Measurements from ENCODE around the gene COL5A1. TPM values are rescaled to one million over a fixed set of nuclear protein-coding genes. Genes with fewer than 3 reads are reported as not detected.
A peak's percentile ranks its signal among the peaks of the same experiment; 100 is the strongest.
"Not testable (repeated sequence)": the region's sequence is repeated elsewhere in the genome, so short reads cannot be mapped to it uniquely, and the experiment has no call there.

The COL5A1 gene
- total RNA-seq, 1 donor from 2014 or later: 91.0 TPM

DNA sequence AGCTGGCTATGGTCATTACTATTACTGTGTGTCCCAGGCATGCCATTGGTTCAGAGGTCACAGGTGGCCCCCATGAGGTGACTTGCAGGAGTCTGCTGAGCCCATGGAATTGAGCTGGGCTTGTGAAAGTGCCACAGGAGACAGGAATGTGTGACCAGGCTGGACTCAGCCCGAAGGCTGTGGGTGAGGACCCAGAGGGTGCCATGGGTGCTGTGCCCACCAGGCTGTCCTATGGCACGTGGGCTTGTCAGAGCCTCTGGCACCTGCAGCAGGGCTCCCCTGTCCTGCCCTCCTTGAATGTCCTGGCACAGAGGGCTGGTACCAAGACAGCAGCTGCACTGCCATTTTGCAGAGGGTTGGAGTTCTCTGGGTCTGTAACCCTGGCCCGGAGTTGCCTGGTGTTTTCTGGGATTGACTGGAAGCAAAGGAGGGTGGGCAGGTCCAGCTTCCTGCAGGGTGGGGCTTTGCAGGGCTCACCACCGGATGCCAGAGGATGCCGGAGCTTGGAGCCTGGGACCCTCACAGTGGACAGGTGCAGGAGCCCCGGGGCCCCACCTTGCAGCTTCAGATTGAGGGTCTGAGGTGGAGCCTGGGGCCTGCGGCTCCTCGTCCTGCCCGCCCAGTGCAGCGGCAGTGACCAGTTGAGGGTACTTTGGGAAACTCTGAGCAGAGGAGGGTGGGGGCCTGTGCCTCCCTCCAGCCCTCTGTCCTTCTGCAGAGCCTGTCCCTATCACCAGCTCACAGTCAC lies 14.2 kb downstream of the COL5A1 start:
- no peak for DNase-seq (ENCODE audit: low read depth)

DNA sequence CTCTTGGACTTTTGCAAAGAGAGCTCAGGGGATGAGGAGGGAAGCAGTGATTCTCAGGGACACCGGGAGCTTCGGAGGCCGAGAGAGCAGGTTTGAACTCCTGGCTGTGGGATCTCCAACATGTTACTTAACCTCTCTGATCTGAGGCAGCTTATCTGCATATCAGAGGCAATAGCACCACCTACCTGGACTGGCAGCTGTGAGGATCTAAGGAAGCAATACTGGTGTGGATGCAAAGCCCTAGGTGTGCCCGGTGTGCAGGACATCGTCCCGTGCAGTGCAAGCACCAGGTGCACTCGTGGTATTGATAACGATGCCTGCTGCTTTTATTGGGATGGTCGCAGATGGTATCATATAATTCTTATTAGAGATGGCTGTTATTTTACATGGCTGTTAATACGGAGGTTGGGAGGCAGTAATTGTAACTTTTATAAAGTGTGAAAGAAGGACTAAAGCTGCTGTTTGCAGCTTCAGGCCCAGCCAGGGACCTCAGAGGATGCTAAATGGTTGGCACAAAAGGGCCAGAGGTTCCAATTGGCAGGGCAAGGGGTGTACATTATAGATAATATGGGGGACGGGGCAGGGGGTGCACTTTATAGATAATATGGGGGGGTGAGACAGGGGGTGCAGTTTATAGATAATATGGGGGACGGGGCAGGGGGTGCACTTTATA lies 14.9 kb downstream of the COL5A1 start:
- no peak for DNase-seq (ENCODE audit: low read depth)

DNA sequence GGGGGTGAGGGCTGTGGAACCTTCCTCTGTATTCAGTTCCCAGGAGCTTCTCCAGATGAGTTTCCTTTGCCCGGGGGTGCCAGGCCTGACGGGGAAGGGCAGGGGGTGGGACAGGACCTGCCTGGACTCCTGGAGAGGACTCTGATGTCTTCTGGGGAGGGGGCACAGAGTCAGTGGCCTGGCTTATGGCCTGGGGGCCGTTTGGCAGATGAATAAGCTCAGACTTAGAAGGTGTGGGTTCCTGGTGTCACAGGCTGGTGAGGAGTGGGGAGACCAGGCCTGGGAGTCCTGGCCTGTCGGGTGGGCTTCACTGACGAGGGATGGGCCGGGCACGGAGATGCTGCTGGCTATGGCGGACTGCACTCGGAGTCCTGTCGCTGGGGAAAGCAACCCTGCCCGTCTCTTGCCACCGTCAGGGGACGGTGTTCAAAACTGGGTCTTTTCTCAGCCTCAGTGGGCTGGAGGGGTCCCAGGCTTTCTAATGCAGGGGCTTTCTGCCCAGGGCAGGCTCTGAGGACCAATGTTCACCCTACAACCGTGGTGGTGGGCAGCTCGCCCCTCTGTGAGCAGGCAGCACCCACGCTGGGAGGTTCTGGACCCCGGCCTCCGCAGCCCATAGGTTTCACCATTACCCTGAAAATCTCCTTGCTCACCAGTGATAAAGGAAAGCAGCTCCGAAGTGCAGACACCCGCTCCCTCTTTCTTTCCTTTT lies 16.2 kb downstream of the COL5A1 start:
- no peak for DNase-seq (ENCODE audit: low read depth)

DNA sequence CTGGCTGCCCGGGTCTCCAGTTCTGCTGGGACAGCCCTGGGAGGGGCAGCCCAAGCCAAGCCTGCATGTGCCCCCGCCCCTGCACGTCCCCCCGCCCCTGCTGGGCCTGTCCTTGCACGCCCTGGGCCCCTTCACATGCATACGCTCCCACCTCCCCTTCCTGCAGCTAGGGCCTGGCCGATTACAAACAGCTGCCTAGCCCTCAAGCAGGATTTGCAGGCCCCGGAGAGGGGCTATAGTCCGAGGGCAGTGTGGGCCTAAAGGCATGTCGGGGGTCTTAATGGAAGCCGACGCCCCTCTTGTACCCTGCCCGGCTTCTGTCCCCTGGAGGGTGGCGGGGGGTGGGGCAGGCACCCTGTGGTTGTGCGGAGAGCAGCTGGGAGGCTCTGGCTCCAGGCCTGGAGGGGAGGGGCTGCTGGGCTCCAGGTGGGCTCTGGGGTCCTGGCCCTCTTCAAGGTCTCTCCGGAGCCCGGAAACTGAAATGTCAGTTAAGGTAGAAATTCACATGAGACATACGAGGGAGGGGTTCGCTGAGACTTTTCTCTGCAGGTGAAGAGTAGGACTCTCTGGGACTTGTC lies 16.9 kb downstream of the COL5A1 start:
- no peak for DNase-seq (ENCODE audit: low read depth)

DNA sequence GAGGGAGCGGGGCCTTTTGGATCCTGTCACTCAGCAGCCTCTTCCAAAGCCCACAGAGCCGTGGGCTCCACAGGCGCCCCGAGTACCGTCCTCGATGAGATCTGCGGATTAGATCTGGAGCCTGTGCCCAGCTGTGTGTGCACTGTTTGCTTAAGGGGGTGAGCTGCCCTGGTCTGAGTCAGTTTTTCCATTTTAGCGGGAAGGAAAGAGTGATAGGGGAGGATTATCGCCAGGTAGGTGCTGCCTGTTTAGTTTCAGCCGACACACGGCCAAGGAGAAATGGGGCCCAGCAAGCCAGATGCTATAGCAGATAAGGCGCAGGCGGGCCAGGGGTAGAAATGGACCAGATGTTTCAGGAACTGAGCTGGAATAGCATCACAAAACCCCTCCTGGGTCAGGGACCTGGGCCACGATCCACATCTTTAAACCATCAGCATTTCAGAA lies 18.1 kb downstream of the COL5A1 start:
- DNase-seq (ENCODE audit: low read depth): no peak

DNA sequence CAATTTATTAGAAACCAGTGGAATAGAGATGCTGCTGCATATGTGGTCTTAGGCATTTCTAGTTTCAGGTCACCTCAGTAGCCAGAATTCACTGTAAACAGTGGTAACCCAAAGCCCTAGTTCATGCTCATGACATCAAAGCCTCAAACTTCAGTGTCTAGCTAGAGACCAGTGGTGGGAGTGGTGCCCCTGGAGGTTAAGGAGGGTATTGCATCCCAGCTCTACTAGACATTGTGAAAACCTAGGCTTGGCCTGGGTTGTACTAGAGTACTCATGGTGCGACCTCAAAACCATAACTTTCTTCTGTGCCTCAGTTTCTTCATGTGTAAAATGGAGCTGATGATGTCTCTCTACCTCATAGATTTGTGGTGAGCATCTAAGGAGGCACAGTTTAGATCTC lies 18.8 kb downstream of the COL5A1 start:
- no peak for DNase-seq (ENCODE audit: low read depth)

DNA sequence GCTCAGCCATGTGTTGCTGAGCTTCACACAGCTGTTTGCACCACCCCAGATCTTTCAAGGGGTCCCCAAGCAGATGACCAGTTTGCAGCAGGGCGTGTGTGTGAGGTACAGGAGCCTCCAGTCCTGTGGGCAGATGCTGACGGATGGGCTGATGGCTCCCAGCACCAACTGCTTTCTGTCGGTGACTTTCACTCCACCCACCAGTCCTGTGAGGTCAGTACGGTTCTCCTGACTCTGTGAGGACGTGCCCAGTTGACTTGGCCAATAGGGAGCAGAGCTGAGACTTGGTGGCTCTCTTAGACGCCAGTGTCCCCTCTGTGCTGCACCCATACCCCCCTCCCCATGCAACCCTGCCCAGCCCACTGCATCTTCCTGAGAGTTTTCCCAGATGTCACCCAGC lies 19.7 kb downstream of the COL5A1 start:
- no peak for DNase-seq (ENCODE audit: low read depth)

DNA sequence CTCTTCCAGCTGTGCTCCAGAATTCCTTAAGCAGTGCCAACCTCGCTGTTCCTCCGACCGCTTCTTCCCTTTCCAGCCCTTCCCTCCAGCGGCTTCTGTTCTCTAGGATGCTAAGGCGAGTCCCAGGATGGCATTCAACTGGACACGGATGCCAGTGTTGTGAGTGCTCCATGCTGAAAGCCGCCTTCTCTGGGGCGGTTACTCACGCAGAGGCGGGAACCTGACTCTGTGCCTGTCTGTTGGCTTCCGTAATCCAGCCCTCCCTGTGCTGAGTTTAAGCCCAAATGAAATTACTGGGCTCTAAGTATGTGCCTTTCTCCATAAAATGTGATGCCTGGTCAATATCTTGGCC lies 20.2 kb downstream of the COL5A1 start:
- DNase-seq (ENCODE audit: low read depth): peak; percentile 66

DNA sequence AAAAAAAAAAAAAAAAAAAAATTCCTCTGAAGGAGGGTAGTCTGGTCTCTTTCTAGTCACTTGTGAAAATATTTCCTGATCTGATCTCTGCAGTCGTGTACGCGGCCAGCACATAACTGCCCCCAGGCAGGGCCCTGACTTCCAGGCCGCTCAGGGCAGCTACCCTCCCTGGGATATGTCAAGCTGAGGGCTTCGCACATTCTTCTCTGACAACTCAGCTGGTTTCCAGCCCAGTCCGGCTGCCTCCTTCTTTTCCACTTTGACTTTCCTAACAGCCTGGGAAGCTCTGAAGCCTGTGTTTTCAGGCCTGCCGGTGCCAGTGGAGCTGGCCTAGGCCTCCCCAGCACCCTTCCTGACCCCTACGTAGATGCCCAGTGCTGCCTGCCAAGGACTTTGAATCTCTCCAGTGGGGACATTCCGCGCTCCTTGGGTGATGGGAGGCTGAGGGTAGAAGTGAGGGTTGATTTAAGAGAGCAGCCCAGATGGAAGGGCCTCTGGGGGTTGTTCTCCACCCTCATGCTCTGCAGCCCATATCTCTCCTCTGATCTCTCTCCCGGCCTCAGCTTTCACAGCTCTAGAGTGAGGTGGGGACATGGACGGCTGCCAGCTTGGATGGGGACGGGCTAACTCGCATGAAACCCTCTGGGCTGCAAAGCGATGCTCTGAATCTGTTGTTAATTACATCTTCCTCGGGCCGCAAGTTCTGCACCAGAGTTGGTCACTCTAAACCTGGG lies 20.7 kb downstream of the COL5A1 start:
- peak; percentile 86 for DNase-seq (ENCODE audit: low read depth)

DNA sequence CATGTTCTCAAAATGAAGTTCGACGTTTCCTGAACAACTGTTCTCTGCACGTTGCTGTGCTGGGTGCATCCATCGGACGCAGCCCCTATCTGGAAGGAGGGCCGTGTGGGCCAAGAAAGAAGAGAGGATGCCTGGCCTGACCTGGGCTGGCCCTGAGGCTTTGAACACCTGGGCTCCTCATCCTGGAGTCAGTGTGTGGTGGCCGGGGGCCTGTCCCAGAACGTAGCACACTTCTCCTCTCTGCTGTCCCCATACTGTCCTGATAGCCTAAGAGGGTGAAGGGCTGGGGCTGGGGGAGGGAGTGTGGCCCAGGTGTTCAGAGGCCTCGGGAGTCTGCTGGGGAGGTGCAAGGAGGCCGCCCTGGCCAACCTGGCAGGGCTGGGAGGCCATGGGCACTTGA lies 21.5 kb downstream of the COL5A1 start:
- no peak for DNase-seq (ENCODE audit: low read depth)

DNA sequence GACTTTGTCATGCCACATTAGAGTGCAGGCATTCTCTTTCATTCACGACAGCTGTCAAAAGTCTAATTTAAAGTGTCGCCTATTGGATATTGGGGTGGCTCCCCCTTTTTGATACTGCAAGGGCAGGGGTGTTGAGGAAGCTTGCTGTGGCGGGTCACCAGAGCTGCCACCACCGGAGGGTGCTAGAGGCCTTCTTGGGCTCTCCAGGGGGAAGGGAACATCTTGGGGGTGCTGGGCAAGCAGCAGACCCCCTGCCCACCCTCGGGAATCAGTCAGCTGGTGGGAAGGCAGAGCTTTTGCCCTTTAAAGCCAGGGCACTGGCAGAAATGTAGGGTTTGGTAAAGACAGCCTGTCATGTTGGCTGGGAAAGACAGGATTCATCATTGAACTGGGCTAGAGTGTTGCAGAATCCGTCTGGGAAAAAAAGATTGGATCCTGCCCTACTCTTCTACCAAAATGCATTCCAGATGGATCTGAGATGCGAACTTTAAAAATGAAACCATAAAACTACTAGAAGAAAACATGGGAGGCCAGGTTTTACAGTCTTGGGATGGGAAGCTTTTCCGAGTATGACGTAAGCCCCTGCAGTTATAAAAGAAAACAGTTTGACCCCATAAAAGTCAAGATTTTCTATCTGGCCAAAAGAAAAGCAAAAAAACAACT lies 22.3 kb downstream of the COL5A1 start:
- no peak for DNase-seq (ENCODE audit: low read depth)

DNA sequence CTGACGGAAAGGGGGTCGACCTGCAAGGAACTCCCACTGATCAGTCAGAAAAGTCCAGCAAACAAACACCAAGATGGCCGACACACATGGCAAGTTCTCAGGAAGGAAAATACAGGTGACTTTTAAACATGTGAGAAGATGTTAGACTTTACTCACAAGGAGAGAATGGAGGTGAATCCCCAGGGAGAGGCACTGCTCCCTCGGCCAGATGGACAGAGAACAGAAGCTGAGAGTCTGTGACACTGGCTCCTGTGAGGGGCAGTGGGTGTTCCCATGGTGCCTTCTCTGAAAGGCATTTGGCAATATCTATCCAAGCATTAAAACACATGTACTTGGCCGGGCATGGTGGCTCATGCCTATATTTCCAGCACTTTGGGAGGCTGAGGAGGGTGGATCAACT lies 22.8 kb downstream of the COL5A1 start:
- no peak for DNase-seq (ENCODE audit: low read depth)

DNA sequence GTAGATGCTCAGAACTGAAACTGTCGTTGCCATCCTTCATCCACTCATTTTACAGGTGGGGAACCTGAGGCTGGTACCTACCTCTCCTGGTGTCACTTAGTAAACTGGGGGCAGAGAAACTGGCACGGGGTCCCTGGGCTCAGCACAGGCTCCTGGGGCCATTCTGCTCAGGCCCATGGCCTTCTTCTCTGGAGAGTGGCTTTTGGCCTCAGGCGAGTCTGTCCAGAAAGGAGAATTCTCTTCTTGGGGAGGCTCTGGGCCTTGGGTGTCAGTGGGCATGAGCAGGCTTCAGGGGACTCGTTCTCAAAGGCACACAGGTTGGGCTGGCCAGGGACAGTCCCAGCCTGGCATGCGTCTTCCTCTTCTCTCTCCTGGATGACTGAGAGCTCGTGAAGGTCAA lies 24.6 kb downstream of the COL5A1 start:
- DNase-seq (ENCODE audit: low read depth): no peak

DNA sequence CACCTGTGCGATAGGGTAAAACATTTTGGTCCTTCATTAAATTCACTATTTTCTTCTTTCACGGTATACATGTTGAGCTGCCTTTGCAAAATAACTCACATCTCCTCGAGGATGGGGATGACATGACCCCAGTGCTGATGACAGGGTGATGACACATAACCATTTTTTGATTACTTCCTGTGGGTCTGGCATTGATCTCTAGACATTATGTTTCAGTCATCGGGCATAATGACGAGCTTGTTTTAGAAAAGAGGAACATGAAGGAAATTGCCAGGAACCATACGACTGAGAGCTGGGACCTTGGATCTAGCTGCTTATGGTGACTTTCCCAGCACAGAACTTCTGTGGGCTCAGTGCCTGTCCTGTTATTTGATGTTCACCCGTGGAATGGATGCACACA lies 25.2 kb downstream of the COL5A1 start:
- DNase-seq (ENCODE audit: low read depth): no peak

DNA sequence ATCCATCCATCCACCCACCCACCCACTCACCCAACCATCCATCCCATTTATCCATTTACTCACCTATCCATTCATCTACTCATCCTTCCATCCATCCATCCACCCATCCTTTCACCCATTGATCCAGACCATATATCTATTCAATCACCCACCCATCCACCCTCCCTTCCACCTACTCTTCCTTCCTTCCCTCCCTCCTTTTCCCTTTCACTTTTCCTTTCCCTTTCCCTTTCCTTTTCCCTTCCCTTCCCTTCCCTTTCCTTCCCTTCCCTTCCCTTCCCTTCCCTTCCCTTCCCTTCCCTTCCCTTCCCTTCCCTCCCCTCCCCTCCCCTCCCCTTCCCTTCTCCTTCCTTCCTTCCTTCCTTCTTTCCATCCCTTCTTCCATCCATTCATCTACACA lies 27.4 kb downstream of the COL5A1 start:
- not testable (repeated sequence) for DNase-seq (ENCODE audit: low read depth)

DNA sequence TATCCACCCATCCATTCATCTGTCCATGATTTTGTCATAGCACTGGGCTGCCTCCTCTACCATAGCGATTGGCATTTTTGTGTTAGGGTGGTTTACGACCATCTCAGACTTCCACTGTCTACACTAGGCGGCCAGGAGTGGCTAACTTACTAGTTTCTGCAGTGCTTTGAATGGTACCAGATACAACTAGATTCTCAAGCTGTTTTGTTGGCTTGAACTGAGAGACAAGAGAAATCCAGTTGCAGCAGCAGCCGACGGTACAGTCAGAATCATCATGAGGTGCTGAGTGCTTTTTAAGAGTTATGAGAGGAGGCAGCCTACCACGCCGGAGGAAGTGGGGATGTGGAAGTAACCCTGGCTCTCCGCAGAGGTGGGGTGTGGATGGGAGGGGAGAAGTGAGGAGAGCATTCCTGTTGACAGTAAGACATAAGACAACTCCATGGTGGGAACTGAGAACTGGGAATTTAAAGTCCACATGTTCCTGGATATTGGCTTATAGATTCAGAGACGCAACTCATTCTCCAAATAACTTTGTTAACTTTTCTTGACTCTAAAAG lies 27.9 kb downstream of the COL5A1 start:
- DNase-seq (ENCODE audit: low read depth): no peak

DNA sequence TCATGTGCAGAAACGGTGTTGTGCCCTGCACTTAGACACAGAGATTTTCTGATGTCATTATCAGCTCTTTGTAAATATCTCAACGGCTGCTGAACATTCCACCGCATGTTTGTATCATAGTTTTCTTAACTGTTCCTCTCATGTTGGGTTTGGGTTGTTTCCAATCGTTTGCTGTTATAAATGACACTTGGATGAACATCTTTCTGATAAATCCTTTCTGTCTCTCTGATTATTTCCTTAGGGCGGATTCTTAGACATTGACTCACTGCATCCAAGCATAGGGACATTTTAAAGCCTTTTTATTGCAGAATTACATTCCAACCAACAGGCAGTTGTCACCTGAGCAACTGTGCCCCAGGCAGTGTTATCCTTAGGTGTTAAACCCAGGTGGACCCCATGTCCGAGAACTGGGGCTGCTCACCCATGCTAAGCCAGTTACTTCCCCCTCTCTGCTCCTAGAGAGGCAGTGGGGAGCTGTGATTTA lies 28.5 kb downstream of the COL5A1 start:
- DNase-seq (ENCODE audit: low read depth): peak; percentile 18

DNA sequence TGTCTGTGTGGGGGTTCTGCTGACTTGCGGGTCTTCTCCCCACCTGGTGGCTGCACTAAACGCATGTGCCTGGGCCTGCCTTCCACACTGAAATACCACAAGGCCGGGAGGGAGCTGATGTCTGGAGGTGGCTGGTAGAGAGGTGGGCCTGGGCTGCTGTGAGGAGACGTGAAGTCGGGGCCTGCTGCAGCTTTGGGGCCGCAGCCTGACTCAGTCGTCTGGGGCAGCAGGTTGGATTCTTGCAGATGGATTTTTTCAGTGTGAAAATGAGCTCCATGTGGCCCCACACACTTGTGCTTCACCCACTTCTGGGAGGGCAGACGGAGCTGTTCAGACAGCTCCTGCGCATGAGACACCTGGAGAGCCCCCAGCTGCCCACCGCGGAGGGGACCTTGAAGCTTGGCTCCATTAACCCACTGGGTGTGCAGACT lies 29.3 kb downstream of the COL5A1 start:
- DNase-seq (ENCODE audit: low read depth): no peak

DNA sequence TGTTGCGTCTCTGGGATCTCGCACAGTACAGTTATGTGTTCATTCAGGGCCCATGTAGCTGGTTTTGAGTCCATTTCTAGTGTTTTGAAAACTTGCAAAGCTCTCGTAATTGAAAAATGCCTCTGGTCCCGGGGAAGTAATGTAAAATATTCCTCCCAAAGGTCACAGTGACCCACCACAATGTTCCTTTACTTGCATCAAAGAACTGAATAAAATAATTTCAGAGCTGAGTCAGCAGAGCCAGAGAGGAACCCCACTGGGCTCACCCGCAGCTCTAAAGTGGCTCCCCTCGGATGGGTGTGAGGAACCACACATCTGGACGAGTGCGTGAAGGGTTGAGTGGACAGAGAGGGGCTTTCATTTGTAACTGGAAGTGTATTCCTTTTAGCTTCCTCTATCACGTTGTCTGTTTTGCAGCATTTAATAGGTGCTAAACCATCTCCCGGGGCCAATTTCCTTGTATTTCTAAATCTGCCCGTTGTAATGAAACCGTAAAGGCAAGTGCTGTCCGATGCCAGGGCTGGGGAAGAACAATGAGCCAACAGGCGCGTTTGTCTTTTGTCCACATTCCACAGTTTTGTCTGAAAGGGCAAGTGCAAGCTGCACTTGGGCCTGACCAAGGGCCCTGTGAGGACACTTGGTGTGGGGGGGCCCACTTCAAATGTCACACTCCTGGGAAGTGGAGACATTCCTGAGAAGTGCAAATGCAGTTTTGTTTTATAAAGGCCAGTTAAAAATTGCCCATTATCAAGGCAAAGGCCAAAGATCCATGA lies 29.9 kb downstream of the COL5A1 start:
- no peak for DNase-seq (ENCODE audit: low read depth)

DNA sequence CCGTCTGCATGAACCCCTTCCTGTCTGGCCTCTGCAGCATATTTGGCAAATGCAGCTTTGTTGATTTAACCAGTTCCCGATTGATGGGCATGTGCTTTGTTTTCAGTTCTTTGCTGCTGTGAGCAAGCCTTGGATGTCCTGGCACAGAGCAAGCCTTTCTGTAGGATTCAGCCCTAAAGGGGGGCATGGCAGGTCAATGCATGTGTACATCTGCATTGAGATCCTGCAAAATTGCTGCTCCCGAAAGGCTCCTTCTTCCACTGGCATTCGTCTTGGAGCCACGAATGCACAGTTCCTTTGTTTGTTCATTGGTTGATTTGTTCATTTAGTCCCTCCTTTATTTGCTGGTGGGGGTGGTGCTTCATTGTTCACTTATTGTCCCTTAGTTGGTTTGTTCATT lies 34.8 kb downstream of the COL5A1 start:
- no peak for DNase-seq (ENCODE audit: low read depth)

Measured in myocyte (in vitro differentiated cells).